Skin epidermis (tissue), 12 donors: ENCODE measurements around the gene IQGAP3.

ENCODE experiments used
- H3K27ac ChIP-seq, 21 experiments: fragments of 200-600 bp; sonication (generic) in 11 of 21; one replicate each; pipeline ENCODE4 v1.5.0; 2020; ENCODE audit warnings: mild to moderate bottlenecking in 3 of 21, inconsistent platforms in 2 of 21, moderate library complexity in 2 of 21
- H3K4me3 ChIP-seq, 7 experiments: fragments of 200-600 bp; sonication (generic) in 2 of 7; one replicate each; pipeline ENCODE4 v1.5.0; 2020; ENCODE audit warnings: inconsistent platforms in 2 of 7, mild to moderate bottlenecking in 2 of 7, moderate library complexity in 1 of 7

IQGAP3 gene

GRCh38 chr1:156547982-156548381 is 24.4 kb downstream of the IQGAP3 start:
- no peak overlapping the region for H3K27ac ChIP-seq
- no peak overlapping the region for H3K4me3 ChIP-seq

- H3K4me3 ChIP-seq: no peak overlapping the region
- H3K27ac ChIP-seq: no peak overlapping the region
Observed at GRCh38 chr1:156547434-156547833, 24.9 kb downstream of the IQGAP3 start.

GRCh38 chr1:156546267-156546666 is 26.1 kb downstream of the IQGAP3 start:
- H3K4me3 ChIP-seq: no peak overlapping the region
- H3K27ac ChIP-seq: no peak overlapping the region

- Histone ChIP-seq H3K27ac (no peak overlapping the region), H3K4me3 (no peak overlapping the region)
Observed at GRCh38 chr1:156544592-156545102, 27.7 kb downstream of the IQGAP3 start.

GRCh38 chr1:156543066-156543465 is 29.3 kb downstream of the IQGAP3 start:
- H3K4me3 ChIP-seq: no peak overlapping the region
- H3K27ac ChIP-seq: no peak overlapping the region

- H3K4me3 ChIP-seq: no peak overlapping the region
- H3K27ac ChIP-seq: no peak overlapping the region
Observed at GRCh38 chr1:156540955-156541354, 31.4 kb downstream of the IQGAP3 start.

GRCh38 chr1:156539818-156540355 is 32.5 kb downstream of the IQGAP3 start:
- Histone ChIP-seq H3K4me3 (no peak overlapping the region), H3K27ac (no peak overlapping the region)

- Histone ChIP-seq H3K4me3 (no peak overlapping the region), H3K27ac (no peak overlapping the region)
Observed at GRCh38 chr1:156538711-156539440, 33.5 kb downstream of the IQGAP3 start.

GRCh38 chr1:156537027-156537426 is 35.3 kb downstream of the IQGAP3 start:
- H3K4me3 ChIP-seq: no peak overlapping the region
- H3K27ac ChIP-seq: no peak overlapping the region

- Histone ChIP-seq H3K27ac (no peak overlapping the region), H3K4me3 (no peak overlapping the region)
Observed at GRCh38 chr1:156534424-156535060, 37.8 kb downstream of the IQGAP3 start.

- Histone ChIP-seq H3K27ac (no peak overlapping the region), H3K4me3 (no peak overlapping the region)
Observed at GRCh38 chr1:156533568-156534220, 38.7 kb downstream of the IQGAP3 start.

GRCh38 chr1:156532374-156532773 is 40.0 kb downstream of the IQGAP3 start:
- Histone ChIP-seq H3K4me3 (no peak overlapping the region), H3K27ac (no peak overlapping the region)

- Histone ChIP-seq H3K4me3 (no peak overlapping the region), H3K27ac (no peak overlapping the region)
Observed at GRCh38 chr1:156530006-156530405, 42.4 kb downstream of the IQGAP3 start.

- no peak overlapping the region for H3K4me3 ChIP-seq
- peak overlapping the region in 1 of 21 experiments; percentile 26 for H3K27ac ChIP-seq
Observed at GRCh38 chr1:156528875-156529425, 43.4 kb downstream of the IQGAP3 start.

GRCh38 chr1:156528231-156528630 is 44.1 kb downstream of the IQGAP3 start:
- no peak overlapping the region for H3K4me3 ChIP-seq

GRCh38 chr1:156527584-156527983 is 44.8 kb downstream of the IQGAP3 start:
- H3K4me3 ChIP-seq: no peak overlapping the region
- peak overlapping the region in 1 of 21 experiments; percentile 26 for H3K27ac ChIP-seq

More at GRCh38 chr1:156528231-156528630, 44.1 kb downstream of the IQGAP3 start:
- H3K27ac ChIP-seq: peak overlapping the region in 2 of 21 experiments; percentile 18 to 26

GRCh38 chr1:156525856-156526489 is 46.4 kb downstream of the IQGAP3 start:
- Histone ChIP-seq H3K4me3 (no peak overlapping the region), H3K27ac (peak overlapping the region in 1 of 21 experiments; percentile 37)

- H3K4me3 ChIP-seq: no peak overlapping the region
- peak overlapping the region in 14 of 21 experiments; percentile 20 to 84 (median 44) for H3K27ac ChIP-seq
Observed at GRCh38 chr1:156525071-156525501, 47.3 kb downstream of the IQGAP3 start.

GRCh38 chr1:156524481-156524869 is 47.9 kb downstream of the IQGAP3 start:
- Histone ChIP-seq H3K4me3 (no peak overlapping the region), H3K27ac (peak overlapping the region in 12 of 21 experiments; percentile 20 to 84 (median 49))
